GM12892 (cell line): Measurements from ENCODE around the gene UBL7.

ENCODE experiments used
- POLR2A ChIP-seq: IDR thresholded peaks from 2 replicates; pipeline ENCODE4 v1.6.1; 2011; ENCODE audit warnings: low read depth, low read length, control low read depth
- POLR2AphosphoS5 ChIP-seq: IDR thresholded peaks from 2 replicates; pipeline ENCODE4 v1.6.1; 2011; ENCODE audit warnings: low read depth, low read length, control low read depth
- TAF1 ChIP-seq: IDR thresholded peaks from 2 replicates; pipeline ENCODE4 v1.6.1; 2011; ENCODE audit warnings: low read depth, mild to moderate bottlenecking, control low read depth, low read length, borderline replicate concordance

DNA sequence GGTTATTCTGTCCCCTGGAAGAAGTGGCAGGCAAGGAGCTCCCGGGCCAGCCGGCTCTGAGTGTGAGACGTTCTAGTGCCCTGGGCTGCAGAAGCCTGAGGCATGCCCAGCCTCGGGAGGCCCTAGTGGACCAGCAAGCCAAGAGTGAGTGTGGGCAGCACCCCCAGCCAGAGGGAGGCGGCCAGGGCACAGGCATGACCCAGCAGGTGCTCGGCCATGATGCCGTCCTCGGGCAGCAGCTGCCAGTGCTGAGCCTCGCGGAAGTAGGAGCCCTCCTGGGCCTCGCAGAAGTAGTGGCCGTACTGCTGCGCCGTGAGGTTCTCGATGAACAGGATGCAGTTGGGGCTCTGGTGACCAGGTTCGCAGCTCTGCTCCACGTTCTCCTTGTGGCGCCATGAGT lies 50.5 kb downstream of the UBL7 start:
- TF ChIP-seq TAF1: no peak
- TF ChIP-seq POLR2A: no peak
- TF ChIP-seq POLR2AphosphoS5: 0 out of 2 replicates have a peak, but pooled peaks have one; percentile 31
